Hepatocyte (in vitro differentiated cells): ENCODE results near the gene SPRED2.

ENCODE experiments used
- CTCF ChIP-seq: fragments of 200-600 bp; sonication (generic); IDR thresholded peaks from 2 replicates; pipeline ENCODE4 v1.5.1; 2016; ENCODE audit warnings: antibody characterized with exemption, mild to moderate bottlenecking; ENCODE audit not compliant: poor library complexity
- EZH2 ChIP-seq: fragments of 200-600 bp; sonication (generic); IDR thresholded peaks from 2 replicates; pipeline ENCODE4 v1.6.1; 2016; ENCODE audit warnings: antibody characterized with exemption, mild to moderate bottlenecking, borderline replicate concordance
- EZH2phosphoT487 ChIP-seq: fragments of 200-600 bp; sonication (generic); IDR thresholded peaks from one replicate; pipeline ENCODE4 v1.6.1; 2018; ENCODE audit warnings: antibody characterized with exemption, mild to moderate bottlenecking, low read depth, moderate library complexity; ENCODE audit not compliant: unreplicated experiment, severe bottlenecking

DNA sequence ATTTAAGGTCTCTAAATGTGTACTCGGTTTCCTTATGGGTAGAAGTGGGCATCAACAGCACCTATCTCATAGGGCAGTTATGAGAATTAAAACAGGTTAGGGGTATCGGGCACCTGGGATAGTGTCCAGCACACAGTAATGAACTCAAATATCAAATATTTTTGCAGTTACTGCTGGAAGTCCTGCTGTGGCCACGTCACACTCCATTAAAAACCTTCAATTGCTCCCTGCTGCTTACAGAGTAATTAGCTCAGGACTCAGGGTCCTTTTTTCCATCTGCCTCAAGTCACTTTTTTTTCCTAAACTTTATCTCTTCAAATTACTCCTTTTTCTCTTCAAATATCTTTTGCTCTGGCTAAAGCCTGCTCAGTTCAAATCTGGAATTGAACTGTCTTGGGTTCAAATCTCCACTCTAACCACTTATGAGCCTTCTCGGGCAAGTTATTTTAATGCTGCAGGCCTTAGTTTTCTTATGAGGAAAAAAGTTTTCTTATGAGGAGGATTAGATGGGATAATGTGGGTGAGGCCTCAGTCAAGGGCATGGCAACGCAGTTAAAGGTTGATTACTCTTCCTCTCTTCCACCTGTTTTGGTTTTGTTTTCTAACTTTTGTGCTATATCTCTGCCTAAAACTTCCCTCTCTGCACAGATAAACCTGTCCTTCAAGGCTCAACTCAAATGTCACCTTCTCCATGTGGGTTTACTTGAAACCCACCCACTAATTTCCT, 36.6 kb downstream of the SPRED2 start:
- no peak for TF ChIP-seq CTCF
- no peak for TF ChIP-seq EZH2
- no peak for TF ChIP-seq EZH2phosphoT487
